H1 (cell line): ENCODE results near the gene MXRA8. TPM values are rescaled to one million over a fixed set of nuclear protein-coding genes. Genes with fewer than 3 reads are reported as not detected.
A peak's percentile ranks its signal among the peaks of the same experiment; 100 is the strongest.

Source experiments
- CTCF ChIA-PET: fragments of 300-600 bp; sonication (Branson Sonifier 250); formaldehyde crosslinking; loops from one replicate; lab custom pipeline; 2021; ENCODE audit not compliant: partially characterized antibody; lab: Charles Lee
- POLR2A ChIA-PET: fragments of 300-600 bp; sonication (Branson Sonifier 250); formaldehyde crosslinking; loops from one replicate; lab custom pipeline; 2021; ENCODE audit warnings: inconsistent platforms; ENCODE audit not compliant: partially characterized antibody; lab: Charles Lee
- DNase-seq, 2 experiments: peaks; one replicate each; pipeline versions ENCODE4 v3.0.0 to v3.0.0-alpha.2; 2010 to 2022; ENCODE audit warnings: low spot score in 2 of 2, low read depth in 1 of 2, mixed read lengths in 1 of 2
- FAIRE-seq: peaks from 2 replicates; lab custom pipeline; 2011; peaks lifted over from hg19 to GRCh38; lab: Jason Lieb, UNC
- H2AFZ ChIP-seq: 2 replicates; pipeline ENCODE4 v1.8.1; 2012; ENCODE audit warnings: low read length, inconsistent platforms
- H2AK5ac ChIP-seq: 2 replicates; pipeline ENCODE4 v1.6.1; 2013; ENCODE audit warnings: low read depth, low read length
- H2BK120ac ChIP-seq: replicated peaks from 2 replicates; pipeline ENCODE3; 2013; ENCODE audit warnings: low read depth, low read length, inconsistent platforms
- H2BK12ac ChIP-seq: 2 replicates; pipeline ENCODE4 v1.6.1; 2013; ENCODE audit warnings: low read depth, low read length
- H2BK15ac ChIP-seq: 2 replicates; pipeline ENCODE4 v1.6.1; 2013; ENCODE audit warnings: low read length
- H2BK20ac ChIP-seq: 2 replicates; pipeline ENCODE4 v1.6.1; 2013; ENCODE audit warnings: low read length
- H2BK5ac ChIP-seq: 2 replicates; pipeline ENCODE4 v1.6.1; 2013; ENCODE audit warnings: low read depth, low read length
- H3K14ac ChIP-seq: 2 replicates; pipeline ENCODE4 v1.6.1; 2013; ENCODE audit warnings: inconsistent platforms; ENCODE audit not compliant: insufficient read length
- H3K18ac ChIP-seq: 2 replicates; pipeline ENCODE4 v1.6.1; 2013; ENCODE audit warnings: low read length; ENCODE audit errors: extremely low read depth
- H3K23ac ChIP-seq: 2 replicates; pipeline ENCODE4 v1.6.1; 2013; ENCODE audit warnings: inconsistent platforms; ENCODE audit not compliant: insufficient read length
- H3K23me2 ChIP-seq: 2 replicates; pipeline ENCODE4 v1.6.1; 2013; ENCODE audit warnings: low read depth, low read length
- H3K27ac ChIP-seq: 2 replicates; pipeline ENCODE4 v1.6.1; 2011; ENCODE audit warnings: low read depth, low read length, inconsistent platforms
- H3K27me3 ChIP-seq, 4 experiments: replicated peaks in 1 of 4; 1 replicate in 1 of 4; 2 replicates in 3 of 4; pipeline versions ENCODE4 v1.6.1 to v1.8.1; 2011 to 2013; ENCODE audit warnings: low read length in 3 of 4, mild to moderate bottlenecking in 3 of 4, inconsistent platforms in 2 of 4, mixed read lengths in 2 of 4, moderate library complexity in 1 of 4; ENCODE audit not compliant: control insufficient read depth in 3 of 4, insufficient read depth in 3 of 4; ENCODE audit errors: extremely low read depth in 1 of 4
- H3K36me3 ChIP-seq, 4 experiments: 2 replicates each; pipeline versions ENCODE4 v1.6.1 to v1.8.1; 2011 to 2013; ENCODE audit warnings: mild to moderate bottlenecking in 4 of 4, low read length in 3 of 4, moderate library complexity in 2 of 4, control low read depth in 1 of 4, inconsistent platforms in 1 of 4; ENCODE audit not compliant: insufficient read depth in 4 of 4, control insufficient read depth in 2 of 4
- H3K4ac ChIP-seq: replicated peaks from 2 replicates; pipeline ENCODE3; 2013; ENCODE audit warnings: low read length, low read depth, mixed read lengths, inconsistent platforms; ENCODE audit not compliant: insufficient read length
- H3K4me1 ChIP-seq, 4 experiments: replicated peaks in 1 of 4; 1 replicate in 1 of 4; 2 replicates in 3 of 4; pipeline versions ENCODE4 v1.6.1 to v1.8.1; 2011 to 2013; ENCODE audit warnings: low read length in 3 of 4, inconsistent platforms in 2 of 4, mixed read lengths in 1 of 4; ENCODE audit not compliant: insufficient read depth in 4 of 4, control insufficient read depth in 3 of 4
- H3K4me2 ChIP-seq, 2 experiments: 2 replicates each; pipeline versions ENCODE4 v1.6.1 to v1.8.1; 2011 to 2013; ENCODE audit warnings: low read depth in 2 of 2, low read length in 2 of 2, control low read depth in 1 of 2, inconsistent platforms in 1 of 2, mild to moderate bottlenecking in 1 of 2; ENCODE audit not compliant: insufficient read depth in 1 of 2
- H3K4me3 ChIP-seq, 4 experiments: fragments of 200-600, 300-600 bp in 1 of 4; sonication (generic), shearing (Covaris generic), sonication (Bioruptor Twin) in 1 of 4; 2 replicates each; pipeline versions ENCODE4 v1.5.1 to v1.8.1; 2011 to 2016; ENCODE audit warnings: low read length in 4 of 4, low read depth in 3 of 4, control low read depth in 2 of 4, inconsistent platforms in 2 of 4, mild to moderate bottlenecking in 2 of 4, mixed read lengths in 1 of 4, moderate library complexity in 1 of 4; ENCODE audit not compliant: insufficient read depth in 2 of 4; ENCODE audit errors: extremely low read depth in 1 of 4
- H3K56ac ChIP-seq: replicated peaks from 2 replicates; pipeline ENCODE3; 2013; ENCODE audit warnings: low read depth, mild to moderate bottlenecking, mixed read lengths, low read length, inconsistent platforms; ENCODE audit not compliant: insufficient read length
- H3K79me1 ChIP-seq: 2 replicates; pipeline ENCODE4 v1.6.1; 2013; ENCODE audit warnings: low read depth, low read length, control low read depth
- H3K79me2 ChIP-seq, 2 experiments: 2 replicates each; pipeline versions ENCODE4 v1.6.1 to v1.8.1; 2012 to 2013; ENCODE audit warnings: low read length in 2 of 2, mild to moderate bottlenecking in 2 of 2, inconsistent platforms in 1 of 2; ENCODE audit not compliant: insufficient read depth in 2 of 2, control insufficient read depth in 1 of 2
- H3K9ac ChIP-seq, 4 experiments: replicated peaks in 1 of 4; 1 replicate in 1 of 4; 2 replicates in 3 of 4; pipeline versions ENCODE4 v1.6.1 to v1.8.1; 2011 to 2013; ENCODE audit warnings: low read depth in 3 of 4, low read length in 3 of 4, control low read depth in 2 of 4, mild to moderate bottlenecking in 2 of 4, moderate library complexity in 2 of 4, inconsistent platforms in 1 of 4; ENCODE audit errors: extremely low read depth in 1 of 4
- H3K9me3 ChIP-seq, 2 experiments: 2 replicates each; pipeline versions ENCODE4 v1.6.1 to v1.8.1; 2012 to 2013; ENCODE audit warnings: mild to moderate bottlenecking in 2 of 2, moderate library complexity in 2 of 2, control low read depth in 1 of 2, inconsistent platforms in 1 of 2, low read depth in 1 of 2, low read length in 1 of 2, mixed read lengths in 1 of 2; ENCODE audit not compliant: insufficient read depth in 2 of 2
- H4K20me1 ChIP-seq, 2 experiments: replicated peaks in 1 of 2; 2 replicates each; pipeline versions ENCODE3 to v1.8.1; 2011 to 2013; ENCODE audit warnings: inconsistent platforms in 2 of 2, low read length in 2 of 2, mild to moderate bottlenecking in 1 of 2; ENCODE audit not compliant: insufficient read depth in 2 of 2, control insufficient read depth in 1 of 2
- H4K5ac ChIP-seq: 2 replicates; pipeline ENCODE4 v1.6.1; 2013; ENCODE audit warnings: low read length, low read depth, mixed read lengths, inconsistent platforms; ENCODE audit not compliant: insufficient read length
- H4K8ac ChIP-seq: 2 replicates; pipeline ENCODE4 v1.8.0; 2013; ENCODE audit warnings: mild to moderate bottlenecking, moderate library complexity, low read length, inconsistent platforms; ENCODE audit not compliant: insufficient read depth; ENCODE audit errors: extremely low read depth
- H4K91ac ChIP-seq: replicated peaks from 2 replicates; pipeline ENCODE3; 2013; ENCODE audit warnings: low read length, mixed read lengths, inconsistent platforms; ENCODE audit not compliant: insufficient read length
- EGR1 ChIP-seq: IDR thresholded peaks from 2 replicates; pipeline ENCODE4 v1.6.1; 2011; ENCODE audit warnings: low read depth, low read length, borderline replicate concordance
- WGBS, 2 experiments: shearing (Covaris generic) in 1 of 2; methylation state at CpG; one replicate each; pipeline versions ENCODE4 v1.1.6 to v1.1.7; 2013 to 2015; ENCODE audit warnings: low lambda C conversion rate in 2 of 2, mixed read lengths in 2 of 2, inconsistent platforms in 1 of 2, low coverage in 1 of 2, missing lambda C conversion rate in 1 of 2; ENCODE audit not compliant: insufficient replicate concordance in 2 of 2, insufficient coverage in 1 of 2, insufficient read length in 1 of 2; ENCODE audit errors: extremely low coverage in 1 of 2, missing lambda C conversion rate in 1 of 2; 5-methylcytosine and 5-hydroxymethylcytosine counted together
- polyA plus RNA-seq, 7 experiments: library from polyadenylated mRNA; depleted of rRNA in 3 of 7; stranded (reverse) in 5 of 7; unstranded in 2 of 7; fragments of >200 nt in 5 of 7; fragments of 200-250 nt in 2 of 7; gene quantifications; 1 replicate in 5 of 7; 2 replicates in 1 of 7; 4 replicates in 1 of 7; pipeline versions ENCODE4 v1.2.1 to v1.2.3, GENCODE V29; 2011 to 2013; ENCODE audit warnings: missing spikeins in 2 of 7, mixed read lengths in 2 of 7
- total RNA-seq: library from RNA; stranded (reverse); fragmentation: NEBNext Ultra II Directional; extraction: Animal tissue kit (Norgen Biotek cat#: 25700); gene quantifications from 2 replicates; pipeline ENCODE4 v1.2.1, GENCODE V29; 2021
- TF ChIP-seq, protein P1 (sequence below): IDR thresholded peaks from 2 replicates; pipeline ENCODE4 v1.6.1; 2012; ENCODE audit warnings: low read length, inconsistent platforms

MXRA8 gene
- total and polyA plus RNA-seq, 2 of the 8 experiments (the other 6 are each of a cell fraction or from before 2014, with no cell fraction given) = 10.5 to 17.2 TPM

- Histone ChIP-seq H3K56ac (no peak overlapping the region), H2BK120ac (no peak overlapping the region), H3K23ac (no peak overlapping the region), H4K8ac (peak overlapping the region; percentile 57; the same call in 1 of the 2 replicates), H3K4me1 (peaks cover 0 to 36% (median 23%) of the 10 kb centered on the region in 4 experiments; a peak in 6 of 7 replicates), H2BK15ac (no peak overlapping the region), H3K4ac (no peak overlapping the region), H2AFZ (no peak overlapping the region), H3K79me1 (peaks cover 4% of the 10 kb centered on the region), H2AK5ac (no peak overlapping the region), H2BK20ac (no peak overlapping the region), H2BK5ac (no peak overlapping the region), H3K27me3 (peaks cover 0 to 4% (median 1%) of the 10 kb centered on the region in 4 experiments; a peak in 1 of 7 replicates), H2BK12ac (no peak overlapping the region), H3K79me2 (peaks cover 0 to 6% of the 10 kb centered on the region in 2 experiments; a peak in 1 of 4 replicates), H4K91ac (no peak overlapping the region), H3K4me2 (peak overlapping the region; percentile 66 to 78; a peak in 3 of 4 replicates), H4K20me1 (peaks cover 5 to 29% of the 10 kb centered on the region in 2 experiments), H4K5ac (no peak overlapping the region), H3K27ac (no peak overlapping the region), H3K9me3 (no peaks in the 10 kb centered on the region), H3K9ac (no peak overlapping the region; a peak in 1 of 7 replicates), H3K4me3 (peak overlapping the region in 1 of 4 experiments; percentile 98; a peak in 2 of 8 replicates), H3K14ac (no peak overlapping the region), H3K18ac (no peak overlapping the region), H3K23me2 (peaks cover 21% of the 10 kb centered on the region; the same call in 1 of the 2 replicates), H3K36me3 (peaks cover 17 to 42% (median 36%) of the 10 kb centered on the region in 4 experiments)
- no peak for DNase-seq
- CTCF ChIA-PET = interaction anchor here (0.8 to 1.6 kb wide), 8 partner anchors 9 to 95 kb away, joined by 3 to 8 read pairs (median 3); no protein-coding TSS in a partner anchor
- 89% methylated on average over 3 of the region's 3 CpGs; no CpG with 5 or more reads in 1 of the 2 experiments for WGBS, 2 experiments
- TF ChIP-seq, protein P1, sequence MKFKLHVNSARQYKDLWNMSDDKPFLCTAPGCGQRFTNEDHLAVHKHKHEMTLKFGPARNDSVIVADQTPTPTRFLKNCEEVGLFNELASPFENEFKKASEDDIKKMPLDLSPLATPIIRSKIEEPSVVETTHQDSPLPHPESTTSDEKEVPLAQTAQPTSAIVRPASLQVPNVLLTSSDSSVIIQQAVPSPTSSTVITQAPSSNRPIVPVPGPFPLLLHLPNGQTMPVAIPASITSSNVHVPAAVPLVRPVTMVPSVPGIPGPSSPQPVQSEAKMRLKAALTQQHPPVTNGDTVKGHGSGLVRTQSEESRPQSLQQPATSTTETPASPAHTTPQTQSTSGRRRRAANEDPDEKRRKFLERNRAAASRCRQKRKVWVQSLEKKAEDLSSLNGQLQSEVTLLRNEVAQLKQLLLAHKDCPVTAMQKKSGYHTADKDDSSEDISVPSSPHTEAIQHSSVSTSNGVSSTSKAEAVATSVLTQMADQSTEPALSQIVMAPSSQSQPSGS = peak; percentile 58; the same call in 1 of the 2 replicates
- TF ChIP-seq EGR1 = no peak
- FAIRE-seq = no peak
- POLR2A ChIA-PET = interaction anchor here (0.8 to 10.1 kb wide), 15 partner anchors 8 to 255 kb away, joined by 3 to 134 read pairs (median 4); partner anchors contain the start of genes CCNL2 and TAS1R3
These were observed 48.3 kb downstream of the MXRA8 start for GRCh38 chr1:1310109-1310385.
